Sciatic nerve (tissue), 2 donors: ENCODE results near the gene SKIC2. TPM values are rescaled to one million over a fixed set of nuclear protein-coding genes. Genes with fewer than 3 reads are reported as not detected.
"Not testable (repeated sequence)": the region's sequence is repeated elsewhere in the genome, so short reads cannot be mapped to it uniquely, and the experiment has no call there.

Source experiments
- ATAC-seq: fragments of 200-7000 bp; cut with Tn5 transposase; one replicate; pipeline ENCODE4 v1.9.1; 2020; ENCODE audit warnings: mild to moderate bottlenecking, moderate library complexity
- DNase-seq: peaks from one replicate; pipeline ENCODE4 v3.0.0-alpha.2; 2020; ENCODE audit warnings: low spot score
- intact Hi-C: fragments of 100-400 bp; cut with DNase I; formaldehyde crosslinking; loops from one replicate; pipeline ENCODE4 v1.14.2; 2022
- total RNA-seq: library from RNA; stranded (reverse); fragmentation: NEBNext Ultra II Directional; extraction: Animal tissue kit (Norgen Biotek cat#: 25700); gene quantifications from one replicate; pipeline ENCODE4 v1.2.1, GENCODE V29; 2021
- donor health status: DM: no; HTN: no; CAD: no.
- donor health status: DM: no; HTN: no; CAD: no.

Gene SKIC2
- 60.0 TPM for total RNA-seq

GRCh38 chr6:31958741-31959739, at the start of gene SKIC2, which contains the start of gene NELFE:
TSS of gene SKIC2 (plus strand) at chr6:31959175. CDS start at chr6:31959193, 18 bp downstream.
TSS of gene NELFE (minus strand) at chr6:31958971. CDS start at chr6:31958446, 525 bp downstream.
- peak; percentile 99 for ATAC-seq
- intact Hi-C loops = no loop called here
- peak; percentile 99 for DNase-seq

- DNase-seq, intact Hi-C loops, ATAC-seq: not testable (repeated sequence)
Measured at GRCh38 chr6:31909298-31909697, 49.7 kb upstream of the SKIC2 start.

- intact Hi-C loops = no loop called here
- ATAC-seq (no peak), DNase-seq (no peak)
Measured at GRCh38 chr6:31911826-31912585, 47.0 kb upstream of the SKIC2 start.

GRCh38 chr6:31915351-31915750, 43.6 kb upstream of the SKIC2 start:
- ATAC-seq (no peak), DNase-seq (no peak)
- intact Hi-C loops = no loop called here

- intact Hi-C loops = no loop called here
- ATAC-seq (no peak), DNase-seq (no peak)
Measured at GRCh38 chr6:31915756-31916155, 43.2 kb upstream of the SKIC2 start.

GRCh38 chr6:31918069-31918720, 40.8 kb upstream of the SKIC2 start:
- DNase-seq (no peak), ATAC-seq (no peak)
- intact Hi-C loops = no loop called here

- no peak for DNase-seq
- no peak for ATAC-seq
- intact Hi-C loops = no loop called here
Measured at GRCh38 chr6:31919624-31920303, 39.2 kb upstream of the SKIC2 start.

GRCh38 chr6:31920811-31921210, 38.2 kb upstream of the SKIC2 start:
- DNase-seq (no peak), ATAC-seq (no peak)
- intact Hi-C loops = no loop called here

GRCh38 chr6:31922942-31923341, 36.0 kb upstream of the SKIC2 start:
- intact Hi-C loops = no loop called here
- DNase-seq = no peak
- no peak for ATAC-seq

GRCh38 chr6:31927242-31927862, 31.6 kb upstream of the SKIC2 start, which contains the start of gene C2:
TSS of gene C2 (plus strand) at chr6:31927717. CDS start at chr6:31927753, 36 bp downstream.
- ATAC-seq (peak; percentile 36), DNase-seq (no peak)
- intact Hi-C loops = no loop called here

GRCh38 chr6:31927863-31928671, 30.9 kb upstream of the SKIC2 start:
- DNase-seq (no peak), ATAC-seq (peak; percentile 42)
- intact Hi-C loops = no loop called here

- intact Hi-C loops = no loop called here
- ATAC-seq = no peak
- no peak for DNase-seq
Measured at GRCh38 chr6:31928672-31928939, 30.4 kb upstream of the SKIC2 start.

GRCh38 chr6:31930962-31931361, 28.0 kb upstream of the SKIC2 start:
- intact Hi-C loops = no loop called here
- DNase-seq (no peak), ATAC-seq (no peak)

GRCh38 chr6:31932137-31932536, 26.8 kb upstream of the SKIC2 start:
- DNase-seq, ATAC-seq, intact Hi-C loops: not testable (repeated sequence)

GRCh38 chr6:31933537-31933936, 25.4 kb upstream of the SKIC2 start:
- ATAC-seq (peak; percentile 36), DNase-seq (no peak)
- intact Hi-C loops = no loop called here

GRCh38 chr6:31935021-31935420, 24.0 kb upstream of the SKIC2 start:
- no peak for DNase-seq
- no peak for ATAC-seq
- intact Hi-C loops = no loop called here

- intact Hi-C loops = no loop called here
- ATAC-seq (no peak), DNase-seq (no peak)
Measured at GRCh38 chr6:31935823-31936222, 23.2 kb upstream of the SKIC2 start.

GRCh38 chr6:31940256-31940664, 18.7 kb upstream of the SKIC2 start:
- no peak for ATAC-seq
- intact Hi-C loops = no loop called here
- DNase-seq = no peak
